Astrocyte of the cerebellum (primary cell): ENCODE data around the gene NAGS.

Experiments used
- DNase-seq: peaks from one replicate; pipeline ENCODE4 v3.0.0-alpha.2; 2011; ENCODE audit warnings: low read depth
- H3K4me3 ChIP-seq: 2 replicates; pipeline ENCODE4 v1.5.1; 2011; ENCODE audit warnings: mild to moderate bottlenecking, low read depth, low read length, moderate library complexity
- in situ Hi-C: cut with HindIII; loops from 2 replicates; pipeline ENCODE4 v1.10.0; 2017; ENCODE audit warnings: low sequenced_read_pairs
- TF ChIP-seq, protein P1 (sequence below): IDR thresholded peaks from 2 replicates; pipeline ENCODE4 v1.5.1; 2012; ENCODE audit warnings: low read length, low read depth, moderate library complexity, mild to moderate bottlenecking; ENCODE audit errors: missing control alignments

The NAGS gene

DNA sequence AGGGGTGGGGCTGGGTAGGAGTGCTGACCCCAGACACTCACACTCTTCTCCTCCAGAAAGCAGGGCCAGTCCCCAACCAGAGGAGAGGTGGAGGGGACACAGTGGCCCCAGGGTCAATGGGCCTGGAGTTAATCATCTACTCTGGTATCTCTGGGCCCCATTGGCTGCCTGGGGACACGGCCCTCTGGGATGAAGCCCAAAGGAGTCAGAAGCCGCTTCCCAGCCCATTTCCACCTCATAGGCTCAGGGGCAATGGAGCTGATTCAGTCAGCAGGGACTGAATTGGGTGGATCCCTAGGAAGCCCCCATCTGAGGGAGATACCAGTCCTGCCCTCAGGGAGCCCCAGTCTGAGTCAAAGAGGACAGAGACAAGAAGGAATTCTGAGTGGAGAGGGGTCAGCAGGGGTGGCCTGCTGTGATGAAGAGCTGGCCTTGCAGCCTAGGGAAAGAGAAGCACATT is 2.9 kb upstream of the NAGS start:
- TF ChIP-seq, protein P1, sequence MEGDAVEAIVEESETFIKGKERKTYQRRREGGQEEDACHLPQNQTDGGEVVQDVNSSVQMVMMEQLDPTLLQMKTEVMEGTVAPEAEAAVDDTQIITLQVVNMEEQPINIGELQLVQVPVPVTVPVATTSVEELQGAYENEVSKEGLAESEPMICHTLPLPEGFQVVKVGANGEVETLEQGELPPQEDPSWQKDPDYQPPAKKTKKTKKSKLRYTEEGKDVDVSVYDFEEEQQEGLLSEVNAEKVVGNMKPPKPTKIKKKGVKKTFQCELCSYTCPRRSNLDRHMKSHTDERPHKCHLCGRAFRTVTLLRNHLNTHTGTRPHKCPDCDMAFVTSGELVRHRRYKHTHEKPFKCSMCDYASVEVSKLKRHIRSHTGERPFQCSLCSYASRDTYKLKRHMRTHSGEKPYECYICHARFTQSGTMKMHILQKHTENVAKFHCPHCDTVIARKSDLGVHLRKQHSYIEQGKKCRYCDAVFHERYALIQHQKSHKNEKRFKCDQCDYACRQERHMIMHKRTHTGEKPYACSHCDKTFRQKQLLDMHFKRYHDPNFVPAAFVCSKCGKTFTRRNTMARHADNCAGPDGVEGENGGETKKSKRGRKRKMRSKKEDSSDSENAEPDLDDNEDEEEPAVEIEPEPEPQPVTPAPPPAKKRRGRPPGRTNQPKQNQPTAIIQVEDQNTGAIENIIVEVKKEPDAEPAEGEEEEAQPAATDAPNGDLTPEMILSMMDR, result no peak
- DNase-seq, result no peak
- in situ Hi-C loops, result no loop called here
- no peak overlapping the region for H3K4me3 ChIP-seq

DNA sequence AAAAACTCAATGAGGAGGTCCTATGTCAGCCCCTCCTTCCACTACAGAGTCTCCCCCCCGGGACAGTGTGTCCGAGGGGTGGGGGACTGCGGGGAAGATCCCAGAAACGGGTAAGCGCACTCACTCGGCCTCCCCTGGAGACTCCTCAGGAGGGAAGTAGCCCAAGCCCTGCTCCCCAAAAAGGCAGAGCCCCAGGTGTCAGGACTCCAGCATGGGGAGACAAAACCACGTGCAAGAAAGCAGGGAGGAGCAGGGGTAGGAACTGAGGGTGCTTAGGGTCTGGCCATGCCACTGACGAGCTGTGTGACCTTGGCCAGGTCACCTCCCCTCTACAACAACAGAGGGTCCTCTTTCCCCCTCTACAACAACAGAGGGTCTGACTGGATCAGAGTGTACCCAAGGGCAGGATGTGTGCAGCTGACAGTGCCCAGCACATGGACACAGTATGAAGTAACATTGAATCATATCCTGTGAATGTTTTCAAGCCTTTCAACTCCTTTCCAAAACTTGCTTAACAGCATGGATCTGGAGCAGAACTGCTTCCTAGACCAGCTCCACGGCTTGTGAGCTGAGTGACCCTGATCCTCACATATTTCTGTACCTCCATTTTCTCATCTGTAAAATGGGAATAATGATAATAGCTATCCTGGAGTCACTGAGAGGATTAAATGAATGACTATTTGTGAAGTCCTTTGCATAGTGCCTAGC is 2.1 kb upstream of the NAGS start:
- in situ Hi-C loops, result no loop called here
- no peak for DNase-seq
- TF ChIP-seq, protein P1, result no peak
- no peak overlapping the region for H3K4me3 ChIP-seq

DNA sequence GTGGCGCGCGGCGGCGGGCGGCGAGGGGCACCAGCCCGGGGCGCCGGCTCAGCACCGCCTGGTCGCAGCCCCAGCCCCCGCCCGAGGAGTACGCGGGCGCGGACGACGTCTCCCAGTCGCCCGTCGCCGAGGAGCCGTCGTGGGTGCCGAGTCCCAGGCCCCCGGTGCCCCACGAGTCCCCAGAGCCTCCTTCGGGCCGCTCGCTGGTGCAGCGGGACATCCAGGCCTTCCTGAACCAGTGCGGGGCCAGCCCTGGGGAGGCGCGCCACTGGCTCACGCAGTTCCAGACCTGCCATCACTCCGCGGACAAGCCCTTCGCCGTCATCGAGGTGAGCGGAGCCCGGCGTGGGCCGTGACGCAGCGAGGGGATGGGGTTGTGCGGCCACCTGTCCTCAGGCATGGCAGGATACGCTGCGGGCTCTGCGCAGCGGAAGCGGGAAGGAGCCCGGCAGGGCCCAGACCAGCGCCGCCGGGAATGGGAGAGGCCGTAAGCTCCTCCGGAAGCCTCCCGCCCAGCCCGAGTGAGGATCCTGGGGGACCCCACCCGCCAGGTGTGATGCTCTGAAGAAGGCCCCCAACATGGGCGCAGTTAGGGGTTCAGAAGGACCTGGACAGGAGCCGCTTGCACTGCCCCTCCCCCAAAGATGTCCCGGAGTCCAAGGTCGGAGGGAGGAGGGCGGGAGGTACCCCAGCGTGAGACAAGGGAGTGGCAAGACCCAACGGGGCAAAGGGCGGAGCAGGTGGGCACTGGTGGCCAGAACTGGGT is 522 bp downstream of the NAGS start:
- no peak for DNase-seq
- TF ChIP-seq, protein P1, result no peak
- peak overlapping the region; percentile 68 for H3K4me3 ChIP-seq
- in situ Hi-C loops, result no loop called here

DNA sequence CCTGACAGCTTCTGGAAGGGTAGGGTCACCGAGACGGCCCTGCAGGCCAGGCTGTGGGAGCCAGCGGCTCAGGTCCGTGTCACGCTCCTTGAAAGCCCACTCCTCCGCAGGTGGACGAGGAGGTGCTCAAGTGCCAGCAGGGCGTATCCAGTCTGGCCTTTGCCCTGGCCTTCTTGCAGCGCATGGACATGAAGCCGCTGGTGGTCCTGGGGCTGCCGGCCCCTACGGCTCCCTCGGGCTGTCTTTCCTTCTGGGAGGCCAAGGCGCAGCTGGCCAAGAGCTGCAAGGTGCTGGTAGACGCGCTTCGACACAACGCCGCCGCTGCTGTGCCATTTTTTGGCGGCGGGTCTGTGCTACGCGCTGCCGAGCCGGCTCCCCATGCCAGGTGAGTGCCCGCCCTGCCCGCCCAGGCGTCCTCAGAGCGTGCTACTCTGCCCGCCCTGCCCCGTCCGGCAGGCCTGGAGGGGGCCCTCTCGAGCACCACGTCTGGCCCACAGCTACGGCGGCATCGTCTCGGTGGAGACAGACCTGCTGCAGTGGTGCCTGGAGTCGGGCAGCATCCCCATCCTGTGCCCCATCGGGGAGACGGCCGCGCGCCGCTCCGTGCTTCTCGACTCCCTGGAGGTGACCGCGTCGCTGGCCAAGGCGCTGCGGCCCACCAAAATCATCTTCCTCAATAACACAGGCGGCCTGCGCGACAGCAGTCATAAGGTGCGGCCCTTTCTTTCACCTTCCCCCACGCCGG is 1.3 kb downstream of the NAGS start:
- TF ChIP-seq, protein P1, result no peak
- peak overlapping the region; percentile 68 for H3K4me3 ChIP-seq
- in situ Hi-C loops, result no loop called here
- no peak for DNase-seq

DNA sequence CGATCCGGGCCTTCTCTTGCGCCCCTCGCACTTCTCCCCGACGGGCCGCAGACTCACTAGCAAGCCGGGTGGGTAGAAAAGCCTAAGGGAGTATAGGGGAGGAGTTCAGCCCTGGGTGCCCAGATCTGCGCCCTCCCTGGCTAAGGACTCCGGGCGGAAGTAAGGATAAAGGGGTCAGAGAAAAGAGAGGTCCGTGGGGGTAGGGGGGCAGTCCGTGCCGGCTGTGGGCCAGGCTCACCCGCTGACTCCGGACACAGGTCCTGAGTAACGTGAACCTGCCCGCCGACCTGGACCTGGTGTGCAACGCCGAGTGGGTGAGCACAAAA is 1.8 kb downstream of the NAGS start:
- no peak for DNase-seq
- TF ChIP-seq, protein P1, result no peak
- in situ Hi-C loops, result no loop called here
- peak overlapping the region; percentile 68 for H3K4me3 ChIP-seq

DNA sequence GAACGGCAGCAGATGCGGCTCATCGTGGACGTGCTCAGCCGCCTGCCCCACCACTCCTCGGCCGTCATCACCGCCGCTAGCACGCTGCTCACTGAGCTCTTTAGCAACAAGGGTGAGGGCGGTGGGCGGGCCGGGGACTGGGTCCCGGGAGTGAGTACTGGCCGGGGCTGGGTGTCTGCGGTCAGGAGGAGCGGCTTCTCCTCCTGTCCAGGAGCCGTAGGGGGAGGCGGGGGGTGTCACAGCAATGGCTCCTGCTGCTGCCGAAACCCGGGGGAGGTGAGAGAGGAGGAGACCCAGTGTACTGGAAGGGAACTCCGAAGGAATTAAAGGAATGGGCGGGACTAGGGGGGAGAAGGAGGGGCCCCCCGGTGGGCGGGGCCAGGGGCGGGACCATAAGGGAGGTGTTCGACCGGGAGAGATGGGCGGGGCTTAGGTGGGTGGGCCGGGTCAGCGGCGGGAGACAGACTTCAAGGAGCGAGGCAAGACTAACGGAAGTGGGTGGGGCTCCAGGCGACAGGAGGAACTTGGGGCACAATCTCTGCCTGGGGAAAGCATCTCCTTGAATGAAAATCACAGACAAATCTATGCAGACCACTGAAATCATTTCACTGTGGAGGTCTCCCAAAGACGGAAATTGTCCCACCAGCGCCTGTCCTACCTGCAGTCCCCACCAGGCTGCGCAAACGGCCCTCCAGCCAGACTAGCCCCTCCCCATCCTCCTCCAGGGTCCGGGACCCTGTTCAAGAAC is 2.4 kb downstream of the NAGS start:
- peak overlapping the region; percentile 68 for H3K4me3 ChIP-seq
- TF ChIP-seq, protein P1, result peak; percentile 80
- DNase-seq, result peak; percentile 92
- in situ Hi-C loops, result no loop called here
